Activated T-cell treated with anti-CD3 and anti-CD28 coated beads for 24 hours (primary cell): ENCODE measurements around the gene ADAM30.
"Not testable (repeated sequence)": the region's sequence is repeated elsewhere in the genome, so short reads cannot be mapped to it uniquely, and the experiment has no call there.

Experiments used
- DNase-seq: peaks from one replicate; pipeline ENCODE4 v3.0.0-alpha.2; 2020; ENCODE audit warnings: low read depth

The ADAM30 gene

GRCh38 chr1:119874186-119874585 lies 22.1 kb downstream of the ADAM30 start:
- DNase-seq = no peak

- no peak for DNase-seq
Measured at GRCh38 chr1:119873135-119874015, 22.9 kb downstream of the ADAM30 start.

DNA sequence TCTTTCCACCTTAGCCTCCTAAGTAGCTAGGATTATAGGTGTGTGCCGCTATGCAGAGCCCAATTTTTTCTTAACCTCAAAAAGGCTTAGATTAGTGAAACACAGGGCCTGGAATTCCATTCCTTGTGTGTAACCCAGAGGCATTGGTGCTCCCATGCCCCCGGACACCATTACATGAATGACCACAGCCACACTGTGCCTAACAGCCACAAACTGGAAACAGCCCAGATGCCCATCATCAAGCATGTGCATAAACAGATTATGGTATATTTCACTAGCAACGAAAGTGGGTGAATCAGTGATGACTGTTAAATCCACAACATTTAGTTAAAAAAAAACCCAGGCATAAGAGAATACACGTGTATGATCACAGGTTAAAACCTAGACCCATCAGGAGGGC lies 24.4 kb downstream of the ADAM30 start:
- DNase-seq = no peak

- peak; percentile 34 for DNase-seq
Measured at GRCh38 chr1:119870917-119871596, 25.3 kb downstream of the ADAM30 start.

- no peak for DNase-seq
Measured at GRCh38 chr1:119869995-119870394, 26.3 kb downstream of the ADAM30 start.

- no peak for DNase-seq
Measured at GRCh38 chr1:119868176-119868575, 28.1 kb downstream of the ADAM30 start.

GRCh38 chr1:119866451-119866850 lies 29.9 kb downstream of the ADAM30 start:
- no peak for DNase-seq

GRCh38 chr1:119865627-119866026 lies 30.7 kb downstream of the ADAM30 start:
- DNase-seq = no peak

- DNase-seq = no peak
Measured at GRCh38 chr1:119862276-119862675, 34.0 kb downstream of the ADAM30 start.

GRCh38 chr1:119861547-119861946 lies 34.8 kb downstream of the ADAM30 start:
- DNase-seq = no peak

GRCh38 chr1:119859647-119860046 lies 36.7 kb downstream of the ADAM30 start:
- DNase-seq = no peak

DNA sequence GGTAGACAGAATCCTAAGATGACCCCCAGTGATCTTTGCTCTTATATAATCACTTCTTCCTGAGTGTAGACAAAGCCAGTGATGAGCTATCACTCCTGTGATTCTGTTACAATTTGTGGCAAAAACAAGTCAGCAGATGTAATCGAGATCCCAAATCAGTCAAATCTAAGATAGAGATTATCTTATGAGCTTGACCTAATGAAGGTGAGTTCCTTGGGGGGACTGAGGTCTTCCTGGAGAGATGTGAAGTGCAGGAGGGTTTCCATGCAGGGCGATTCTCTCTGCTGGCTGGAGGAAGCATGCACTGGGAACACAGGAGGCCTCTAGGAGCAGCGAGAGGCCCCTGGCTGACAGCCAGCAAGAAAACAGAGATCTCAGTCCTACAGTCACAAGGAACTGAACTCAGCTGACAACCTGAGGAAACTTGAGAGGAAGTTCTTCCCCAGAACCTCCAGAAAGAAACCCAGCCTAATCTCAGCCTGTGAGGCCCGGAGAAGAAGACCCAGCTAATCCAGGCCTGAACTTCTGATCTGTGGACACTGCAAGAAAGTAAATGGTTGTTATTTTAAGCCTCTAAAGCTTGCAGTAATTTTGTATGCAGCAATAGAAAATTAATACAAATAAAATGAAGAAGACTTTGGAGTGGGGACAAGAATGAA lies 37.6 kb downstream of the ADAM30 start:
- DNase-seq = not testable (repeated sequence)

- no peak for DNase-seq
Measured at GRCh38 chr1:119858126-119858525, 38.2 kb downstream of the ADAM30 start.

DNA sequence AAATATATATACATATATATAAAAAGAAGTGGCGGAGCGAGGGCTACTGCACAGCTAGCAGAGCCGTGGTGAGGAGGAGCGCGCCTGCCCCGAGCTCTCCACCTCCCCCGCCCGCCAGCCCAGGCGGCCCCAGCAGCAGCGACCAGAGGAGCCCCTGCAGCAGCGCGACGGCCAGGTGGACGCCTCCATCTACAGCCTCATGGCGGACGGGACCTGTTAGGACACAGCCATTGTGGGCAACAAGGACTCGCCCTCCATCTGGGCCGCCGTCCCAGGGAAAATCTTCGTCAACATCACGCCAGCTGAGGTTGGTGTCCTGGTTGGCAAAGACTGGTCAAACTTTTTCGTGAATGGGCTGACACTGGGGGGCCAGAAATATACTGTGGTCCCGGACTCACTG lies 43.2 kb downstream of the ADAM30 start:
- no peak for DNase-seq

GRCh38 chr1:119844206-119844605 lies 52.1 kb downstream of the ADAM30 start:
- DNase-seq = not testable (repeated sequence)
